ENCODE results near the gene RNF207. TPM values are rescaled to one million over a fixed set of nuclear protein-coding genes. Genes with fewer than 3 reads are reported as not detected.

Gene RNF207
- total and polyA plus RNA-seq, 2 of the 13 experiments (the other 11 are each of a cell fraction or from before 2014, with no cell fraction given), result 9.8 to 15.9 TPM

DNA sequence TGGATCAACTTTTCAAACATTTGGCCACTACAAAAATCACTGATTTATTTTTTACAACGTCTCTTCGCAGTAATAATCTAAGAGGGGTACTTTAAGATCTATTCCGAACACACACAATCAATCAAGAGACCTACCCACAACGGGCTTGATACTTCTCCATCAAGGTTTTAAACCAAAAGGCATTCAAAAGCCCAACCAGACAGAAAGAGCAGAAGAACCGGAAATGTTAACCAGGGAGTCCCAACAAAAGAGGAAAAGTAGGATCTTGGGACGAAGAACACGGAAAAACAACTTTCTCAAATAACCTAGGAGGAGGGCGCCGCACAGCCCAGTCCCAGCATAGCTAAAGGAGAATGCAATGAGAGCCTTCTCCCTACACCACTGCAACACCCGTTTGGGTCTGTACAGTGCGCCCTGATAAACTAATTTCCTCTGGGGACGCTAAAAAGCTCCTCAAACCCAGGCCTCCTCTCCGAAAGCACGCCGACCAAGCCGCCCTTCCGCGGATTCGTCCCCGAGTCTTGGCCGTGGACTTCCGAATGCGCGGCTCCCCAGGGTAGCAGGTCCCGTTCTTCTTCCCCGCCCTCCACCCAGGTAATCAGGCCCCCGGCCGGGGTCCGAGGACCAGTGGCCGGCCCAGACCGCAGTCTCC lies 7.1 kb upstream of the RNF207 start (continued):
- TF ChIP-seq, protein P1, sequence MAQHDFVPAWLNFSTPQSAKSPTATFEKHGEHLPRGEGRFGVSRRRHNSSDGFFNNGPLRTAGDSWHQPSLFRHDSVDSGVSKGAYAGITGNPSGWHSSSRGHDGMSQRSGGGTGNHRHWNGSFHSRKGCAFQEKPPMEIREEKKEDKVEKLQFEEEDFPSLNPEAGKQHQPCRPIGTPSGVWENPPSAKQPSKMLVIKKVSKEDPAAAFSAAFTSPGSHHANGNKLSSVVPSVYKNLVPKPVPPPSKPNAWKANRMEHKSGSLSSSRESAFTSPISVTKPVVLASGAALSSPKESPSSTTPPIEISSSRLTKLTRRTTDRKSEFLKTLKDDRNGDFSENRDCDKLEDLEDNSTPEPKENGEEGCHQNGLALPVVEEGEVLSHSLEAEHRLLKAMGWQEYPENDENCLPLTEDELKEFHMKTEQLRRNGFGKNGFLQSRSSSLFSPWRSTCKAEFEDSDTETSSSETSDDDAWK (CRISPR knock-in tag; IDR thresholded peaks at IDR 0.05), result no peak
- TF ChIP-seq DR1 (CRISPR knock-in tag; IDR thresholded peaks at IDR 0.05) (no peak), ZNF207 (IDR thresholded peaks at IDR 0.05; ENCODE audit: borderline replicate concordance) (no peak), MEIS2 (CRISPR knock-in tag; IDR thresholded peaks at IDR 0.05) (no peak), KAT8 (CRISPR knock-in tag; IDR thresholded peaks at IDR 0.05) (no peak), NFKB2 (CRISPR knock-in tag; IDR thresholded peaks at IDR 0.05; ENCODE audit: borderline replicate concordance) (no peak), KLF9 (CRISPR knock-in tag; IDR thresholded peaks at IDR 0.05; ENCODE audit: low read depth) (no peak), FOXO1 (CRISPR knock-in tag; IDR thresholded peaks at IDR 0.05) (no peak), REL (CRISPR knock-in tag; conservative IDR thresholded peaks at IDR 0.05) (no peak)
- TF ChIP-seq, protein P2, sequence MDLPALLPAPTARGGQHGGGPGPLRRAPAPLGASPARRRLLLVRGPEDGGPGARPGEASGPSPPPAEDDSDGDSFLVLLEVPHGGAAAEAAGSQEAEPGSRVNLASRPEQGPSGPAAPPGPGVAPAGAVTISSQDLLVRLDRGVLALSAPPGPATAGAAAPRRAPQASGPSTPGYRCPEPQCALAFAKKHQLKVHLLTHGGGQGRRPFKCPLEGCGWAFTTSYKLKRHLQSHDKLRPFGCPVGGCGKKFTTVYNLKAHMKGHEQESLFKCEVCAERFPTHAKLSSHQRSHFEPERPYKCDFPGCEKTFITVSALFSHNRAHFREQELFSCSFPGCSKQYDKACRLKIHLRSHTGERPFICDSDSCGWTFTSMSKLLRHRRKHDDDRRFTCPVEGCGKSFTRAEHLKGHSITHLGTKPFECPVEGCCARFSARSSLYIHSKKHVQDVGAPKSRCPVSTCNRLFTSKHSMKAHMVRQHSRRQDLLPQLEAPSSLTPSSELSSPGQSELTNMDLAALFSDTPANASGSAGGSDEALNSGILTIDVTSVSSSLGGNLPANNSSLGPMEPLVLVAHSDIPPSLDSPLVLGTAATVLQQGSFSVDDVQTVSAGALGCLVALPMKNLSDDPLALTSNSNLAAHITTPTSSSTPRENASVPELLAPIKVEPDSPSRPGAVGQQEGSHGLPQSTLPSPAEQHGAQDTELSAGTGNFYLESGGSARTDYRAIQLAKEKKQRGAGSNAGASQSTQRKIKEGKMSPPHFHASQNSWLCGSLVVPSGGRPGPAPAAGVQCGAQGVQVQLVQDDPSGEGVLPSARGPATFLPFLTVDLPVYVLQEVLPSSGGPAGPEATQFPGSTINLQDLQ (CRISPR knock-in tag; IDR thresholded peaks at IDR 0.05), result peak; percentile 13; the same call in 1 of the 2 replicates
- TF ChIP-seq, protein P3, sequence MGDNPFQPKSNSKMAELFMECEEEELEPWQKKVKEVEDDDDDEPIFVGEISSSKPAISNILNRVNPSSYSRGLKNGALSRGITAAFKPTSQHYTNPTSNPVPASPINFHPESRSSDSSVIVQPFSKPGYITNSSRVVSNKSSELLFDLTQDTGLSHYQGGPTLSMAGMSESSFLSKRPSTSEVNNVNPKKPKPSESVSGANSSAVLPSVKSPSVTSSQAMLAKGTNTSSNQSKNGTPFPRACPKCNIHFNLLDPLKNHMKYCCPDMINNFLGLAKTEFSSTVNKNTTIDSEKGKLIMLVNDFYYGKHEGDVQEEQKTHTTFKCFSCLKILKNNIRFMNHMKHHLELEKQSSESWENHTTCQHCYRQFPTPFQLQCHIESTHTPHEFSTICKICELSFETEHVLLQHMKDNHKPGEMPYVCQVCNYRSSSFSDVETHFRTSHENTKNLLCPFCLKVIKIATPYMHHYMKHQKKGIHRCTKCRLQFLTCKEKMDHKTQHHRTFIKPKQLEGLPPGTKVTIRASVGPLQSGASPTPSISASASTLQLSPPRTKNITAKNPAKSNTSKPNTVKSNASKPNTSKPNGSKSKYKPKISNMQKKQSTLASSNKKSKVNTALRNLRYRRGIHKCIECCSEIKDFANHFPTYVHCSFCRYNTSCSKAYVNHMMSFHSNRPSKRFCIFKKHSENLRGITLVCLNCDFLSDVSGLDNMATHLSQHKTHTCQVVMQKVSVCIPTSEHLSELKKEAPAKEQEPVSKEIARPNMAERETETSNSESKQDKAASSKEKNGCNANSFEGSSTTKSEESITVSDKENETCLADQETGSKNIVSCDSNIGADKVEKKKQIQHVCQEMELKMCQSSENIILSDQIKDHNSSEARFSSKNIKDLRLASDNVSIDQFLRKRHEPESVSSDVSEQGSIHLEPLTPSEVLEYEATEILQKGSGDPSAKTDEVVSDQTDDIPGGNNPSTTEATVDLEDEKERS (CRISPR knock-in tag; IDR thresholded peaks at IDR 0.05), result no peak
- TF ChIP-seq, protein P4, sequence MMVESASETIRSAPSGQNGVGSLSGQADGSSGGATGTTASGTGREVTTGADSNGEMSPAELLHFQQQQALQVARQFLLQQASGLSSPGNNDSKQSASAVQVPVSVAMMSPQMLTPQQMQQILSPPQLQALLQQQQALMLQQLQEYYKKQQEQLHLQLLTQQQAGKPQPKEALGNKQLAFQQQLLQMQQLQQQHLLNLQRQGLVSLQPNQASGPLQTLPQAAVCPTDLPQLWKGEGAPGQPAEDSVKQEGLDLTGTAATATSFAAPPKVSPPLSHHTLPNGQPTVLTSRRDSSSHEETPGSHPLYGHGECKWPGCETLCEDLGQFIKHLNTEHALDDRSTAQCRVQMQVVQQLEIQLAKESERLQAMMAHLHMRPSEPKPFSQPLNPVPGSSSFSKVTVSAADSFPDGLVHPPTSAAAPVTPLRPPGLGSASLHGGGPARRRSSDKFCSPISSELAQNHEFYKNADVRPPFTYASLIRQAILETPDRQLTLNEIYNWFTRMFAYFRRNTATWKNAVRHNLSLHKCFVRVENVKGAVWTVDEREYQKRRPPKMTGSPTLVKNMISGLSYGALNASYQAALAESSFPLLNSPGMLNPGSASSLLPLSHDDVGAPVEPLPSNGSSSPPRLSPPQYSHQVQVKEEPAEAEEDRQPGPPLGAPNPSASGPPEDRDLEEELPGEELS (CRISPR knock-in tag; IDR thresholded peaks at IDR 0.05), result no peak
- TF ChIP-seq, protein P5, sequence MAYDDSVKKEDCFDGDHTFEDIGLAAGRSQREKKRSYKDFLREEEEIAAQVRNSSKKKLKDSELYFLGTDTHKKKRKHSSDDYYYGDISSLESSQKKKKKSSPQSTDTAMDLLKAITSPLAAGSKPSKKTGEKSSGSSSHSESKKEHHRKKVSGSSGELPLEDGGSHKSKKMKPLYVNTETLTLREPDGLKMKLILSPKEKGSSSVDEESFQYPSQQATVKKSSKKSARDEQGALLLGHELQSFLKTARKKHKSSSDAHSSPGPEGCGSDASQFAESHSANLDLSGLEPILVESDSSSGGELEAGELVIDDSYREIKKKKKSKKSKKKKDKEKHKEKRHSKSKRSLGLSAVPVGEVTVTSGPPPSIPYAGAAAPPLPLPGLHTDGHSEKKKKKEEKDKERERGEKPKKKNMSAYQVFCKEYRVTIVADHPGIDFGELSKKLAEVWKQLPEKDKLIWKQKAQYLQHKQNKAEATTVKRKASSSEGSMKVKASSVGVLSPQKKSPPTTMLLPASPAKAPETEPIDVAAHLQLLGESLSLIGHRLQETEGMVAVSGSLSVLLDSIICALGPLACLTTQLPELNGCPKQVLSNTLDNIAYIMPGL (CRISPR knock-in tag; IDR thresholded peaks at IDR 0.05; ENCODE audit: borderline replicate concordance in 1 of 2, low read depth in 1 of 2), result no peak
- TF ChIP-seq, protein P6, sequence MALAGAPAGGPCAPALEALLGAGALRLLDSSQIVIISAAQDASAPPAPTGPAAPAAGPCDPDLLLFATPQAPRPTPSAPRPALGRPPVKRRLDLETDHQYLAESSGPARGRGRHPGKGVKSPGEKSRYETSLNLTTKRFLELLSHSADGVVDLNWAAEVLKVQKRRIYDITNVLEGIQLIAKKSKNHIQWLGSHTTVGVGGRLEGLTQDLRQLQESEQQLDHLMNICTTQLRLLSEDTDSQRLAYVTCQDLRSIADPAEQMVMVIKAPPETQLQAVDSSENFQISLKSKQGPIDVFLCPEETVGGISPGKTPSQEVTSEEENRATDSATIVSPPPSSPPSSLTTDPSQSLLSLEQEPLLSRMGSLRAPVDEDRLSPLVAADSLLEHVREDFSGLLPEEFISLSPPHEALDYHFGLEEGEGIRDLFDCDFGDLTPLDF (CRISPR knock-in tag; IDR thresholded peaks at IDR 0.05), result 0 out of 2 replicates have a peak, but pooled peaks have one; percentile 25
